ENCODE results near the gene CHST15.

- TF ChIP-seq CTCF (IDR thresholded peaks at IDR 0.05) (no peak), POLR2A (IDR thresholded peaks at IDR 0.05) (no peak)
Measured at GRCh38 chr10:124040451-124041188, 52.8 kb downstream of the CHST15 start.
